Panc1 (cell line): Measurements from ENCODE around the gene TRABD2B. TPM values are rescaled to one million over a fixed set of nuclear protein-coding genes. Genes with fewer than 3 reads are reported as not detected.

Experiments used
- ATAC-seq: fragments of 200-7000 bp; cut with Tn5 transposase; 2 replicates; pipeline ENCODE4 v1.9.1; 2020; ENCODE audit warnings: mild to moderate bottlenecking, moderate library complexity
- BruUV-seq: library from RNA; stranded (reverse); fragments of 400-500 nt; replicated peaks from 2 replicates; lab custom pipeline; 2021; lab: Mats Ljungman, UMichigan
- CTCF ChIA-PET: fragments of 300-600 bp; sonication (Branson Sonifier 250); formaldehyde crosslinking; loops from one replicate; lab custom pipeline; 2022; ENCODE audit warnings: antibody characterized with exemption; lab: Charles Lee
- POLR2A ChIA-PET: fragments of 300-600 bp; sonication (Branson Sonifier 250); formaldehyde crosslinking; loops from one replicate; lab custom pipeline; 2022; ENCODE audit warnings: antibody characterized with exemption; lab: Charles Lee
- DNase-seq: peaks from one replicate; pipeline ENCODE4 v3.0.0-alpha.2; 2010; ENCODE audit warnings: low read depth, low spot score
- H3K27ac ChIP-seq: 2 replicates; pipeline ENCODE4 v1.5.1; 2011; ENCODE audit warnings: mild to moderate bottlenecking, low read length, inconsistent platforms
- H3K27me3 ChIP-seq: fragments of 200-500 bp; sonication (Bioruptor generic); 2 replicates; pipeline ENCODE4 v1.6.0; 2014; ENCODE audit warnings: low read length, inconsistent platforms; ENCODE audit not compliant: control insufficient read depth, insufficient read depth
- H3K36me3 ChIP-seq: fragments of 200-500 bp; sonication (Bioruptor generic); 2 replicates; pipeline ENCODE4 v1.5.1; 2014; ENCODE audit warnings: inconsistent platforms, mild to moderate bottlenecking, low read length, moderate library complexity; ENCODE audit not compliant: control insufficient read depth, insufficient read depth
- H3K4me1 ChIP-seq: 2 replicates; pipeline ENCODE4 v1.5.1; 2011; ENCODE audit warnings: inconsistent platforms, mild to moderate bottlenecking, low read length, moderate library complexity; ENCODE audit not compliant: control insufficient read depth, insufficient read depth
- H3K4me3 ChIP-seq, 2 experiments: 2 replicates each; pipeline ENCODE4 v1.5.1; 2011 to 2012; ENCODE audit warnings: low read depth in 2 of 2, low read length in 2 of 2, mild to moderate bottlenecking in 2 of 2, inconsistent platforms in 1 of 2, moderate library complexity in 1 of 2
- H3K9me3 ChIP-seq: fragments of 200-500 bp; sonication (Bioruptor generic); 2 replicates; pipeline ENCODE4 v1.5.1; 2014; ENCODE audit warnings: low read depth, mild to moderate bottlenecking, inconsistent platforms, low read length, moderate library complexity; ENCODE audit not compliant: control insufficient read depth, insufficient read depth
- CTCF ChIP-seq: fragments of 450-650 bp; IDR thresholded peaks from 2 replicates; pipeline ENCODE4 v1.5.1; 2017; ENCODE audit warnings: mild to moderate bottlenecking
- POLR2AphosphoS5 ChIP-seq: IDR thresholded peaks from 2 replicates; pipeline ENCODE4 v1.6.1; 2012; ENCODE audit warnings: mild to moderate bottlenecking, low read depth, low read length, moderate library complexity
- REST ChIP-seq, 2 experiments: IDR thresholded peaks; 2 replicates each; pipeline ENCODE4 v1.6.1; 2011 to 2012; ENCODE audit warnings: low read depth in 2 of 2, control low read depth in 1 of 2, low read length in 1 of 2, mild to moderate bottlenecking in 1 of 2, moderate library complexity in 1 of 2; ENCODE audit not compliant: insufficient read depth in 1 of 2
- SIN3A ChIP-seq: IDR thresholded peaks from 2 replicates; pipeline ENCODE4 v1.6.1; 2012; ENCODE audit warnings: low read depth, mild to moderate bottlenecking, low read length, moderate library complexity, borderline replicate concordance; ENCODE audit not compliant: insufficient read depth
- TCF7L2 ChIP-seq: IDR thresholded peaks from 2 replicates; pipeline ENCODE4 v1.6.1; 2011; ENCODE audit warnings: mild to moderate bottlenecking, low read depth, low read length, inconsistent platforms
- in situ Hi-C: cut with HindIII; loops from 2 replicates; pipeline ENCODE4 v1.10.0; 2016; ENCODE audit warnings: low sequenced_read_pairs, low pct_unique_long_range_greater_than_20kb
- intact Hi-C: fragments of 100-400 bp; cut with micrococcal nuclease; formaldehyde crosslinking; loops from one replicate; pipeline ENCODE4 v1.10.0; 2022; ENCODE audit not compliant: unreplicated experiment
- total RNA-seq: library from RNA; stranded (reverse); gene quantifications from one replicate; pipeline ENCODE4 v1.2.1, GENCODE V29; 2021; ENCODE audit not compliant: unreplicated experiment

The TRABD2B gene
- total RNA-seq, 1 experiment from 2014 or later: not detected

- in situ Hi-C loops: no loop called here
- no peaks in the 10 kb centered on the region for H3K4me1 ChIP-seq
- H3K4me3 ChIP-seq: no peak overlapping the region
- no peak for DNase-seq
- H3K36me3 ChIP-seq: no peaks in the 10 kb centered on the region
- ATAC-seq: no peak
- H3K9me3 ChIP-seq: no peaks in the 10 kb centered on the region
- intact Hi-C loops: no loop called here
- POLR2A ChIA-PET: no interaction called here
- no peaks in the 10 kb centered on the region for H3K27me3 ChIP-seq
- no TSS peak for BruUV-seq
- no peak for TF ChIP-seq REST (IDR thresholded peaks at IDR 0.05; ENCODE audit: insufficient read depth in 1 of 2, low read depth in 2 of 2, low read length in 1 of 2)
- TF ChIP-seq CTCF: no peak
- TF ChIP-seq TCF7L2: no peak
- no peak for TF ChIP-seq POLR2AphosphoS5
- no peak for TF ChIP-seq SIN3A
- H3K27ac ChIP-seq: no peak overlapping the region
- CTCF ChIA-PET: no interaction called here
Measured at GRCh38 chr1:47803815-47804501, 193.2 kb downstream of the TRABD2B start.

- ChIA-PET CTCF (no interaction called here), POLR2A (no interaction called here)
- Histone ChIP-seq H3K4me1 (no peaks in the 10 kb centered on the region), H3K27me3 (no peaks in the 10 kb centered on the region), H3K4me3 (no peak overlapping the region), H3K36me3 (no peaks in the 10 kb centered on the region), H3K9me3 (no peaks in the 10 kb centered on the region), H3K27ac (no peak overlapping the region)
- in situ Hi-C loops: no loop called here
- no TSS peak for BruUV-seq
- DNase-seq (no peak), ATAC-seq (no peak)
- TF ChIP-seq CTCF: no peak
- no peak for TF ChIP-seq TCF7L2
- TF ChIP-seq SIN3A: no peak
- TF ChIP-seq POLR2AphosphoS5: no peak
- TF ChIP-seq REST (IDR thresholded peaks at IDR 0.05; ENCODE audit: insufficient read depth in 1 of 2, low read depth in 2 of 2, low read length in 1 of 2): no peak
- intact Hi-C loops: no loop called here
Measured at GRCh38 chr1:47797575-47797974, 199.6 kb downstream of the TRABD2B start.
